Mesodermal cell (in vitro differentiated cells): Measurements from ENCODE around the gene LRMDA.

ENCODE experiments used
- H3K27ac ChIP-seq: 2 replicates; pipeline ENCODE4 v1.7.0; 2013; ENCODE audit warnings: mild to moderate bottlenecking, low read depth, low read length, moderate library complexity; ENCODE audit not compliant: severe bottlenecking
- H3K36me3 ChIP-seq: 2 replicates; pipeline ENCODE4 v1.7.1; 2013; ENCODE audit warnings: mild to moderate bottlenecking, low read length, moderate library complexity; ENCODE audit not compliant: control insufficient read depth, insufficient read depth
- H3K4me1 ChIP-seq: one replicate; pipeline ENCODE4 v1.7.1; 2013; ENCODE audit warnings: mild to moderate bottlenecking, low read length; ENCODE audit not compliant: insufficient read depth, control insufficient read depth, poor library complexity, severe bottlenecking
- H3K4me3 ChIP-seq: 2 replicates; pipeline ENCODE4 v1.7.0; 2013; ENCODE audit warnings: low read length, control low read depth, mild to moderate bottlenecking; ENCODE audit not compliant: insufficient read depth, poor library complexity, severe bottlenecking; ENCODE audit errors: extremely low read depth
- H3K9me3 ChIP-seq: 2 replicates; pipeline ENCODE4 v1.7.1; 2013; ENCODE audit warnings: mild to moderate bottlenecking, low read length, moderate library complexity; ENCODE audit not compliant: control insufficient read depth
- WGBS, 2 experiments: methylation state at CpG; one replicate each; pipeline ENCODE4 v1.1.5; 2013; ENCODE audit warnings: missing lambda C conversion rate in 2 of 2; ENCODE audit not compliant: insufficient coverage in 2 of 2; 5-methylcytosine and 5-hydroxymethylcytosine counted together

Gene LRMDA

GRCh38 chr10:76459016-76459730 lies 1027.7 kb downstream of the LRMDA start:
- Histone ChIP-seq H3K4me1 (peaks cover 4% of the 10 kb centered on the region), H3K36me3 (no peaks in the 10 kb centered on the region), H3K9me3 (no peaks in the 10 kb centered on the region), H3K27ac (no peak overlapping the region), H3K4me3 (no peak overlapping the region)
- WGBS, 2 experiments = 98% methylated on average over 5 of the region's 8 CpGs; no CpG with 5 or more reads in 1 of the 2 experiments

- Histone ChIP-seq H3K27ac (no peak overlapping the region), H3K36me3 (no peaks in the 10 kb centered on the region), H3K4me1 (peaks cover 4% of the 10 kb centered on the region), H3K9me3 (no peaks in the 10 kb centered on the region), H3K4me3 (no peak overlapping the region)
- WGBS, 2 experiments = 85 to 89% methylated on average over 2 to 3 of the region's 3 CpGs
These were observed 1029.6 kb downstream of the LRMDA start for GRCh38 chr10:76461024-76461423.

- peaks cover 4% of the 10 kb centered on the region for H3K4me1 ChIP-seq
- WGBS, 2 experiments = 67 to 80% methylated on average over 1 of the region's 1 CpG
- H3K4me3 ChIP-seq = no peak overlapping the region
- no peak overlapping the region for H3K27ac ChIP-seq
- H3K9me3 ChIP-seq = no peaks in the 10 kb centered on the region
- no peaks in the 10 kb centered on the region for H3K36me3 ChIP-seq
These were observed 1031.7 kb downstream of the LRMDA start for GRCh38 chr10:76463111-76463510.

GRCh38 chr10:76466836-76467503 lies 1035.5 kb downstream of the LRMDA start:
- Histone ChIP-seq H3K36me3 (no peaks in the 10 kb centered on the region), H3K4me1 (peaks cover 4% of the 10 kb centered on the region), H3K4me3 (no peak overlapping the region), H3K9me3 (no peaks in the 10 kb centered on the region), H3K27ac (no peak overlapping the region)
- WGBS, 2 experiments = 85 to 90% methylated on average over 3 to 4 of the region's 6 CpGs

GRCh38 chr10:76469675-76470074 lies 1038.3 kb downstream of the LRMDA start:
- Histone ChIP-seq H3K9me3 (no peaks in the 10 kb centered on the region), H3K27ac (no peak overlapping the region), H3K4me3 (no peak overlapping the region), H3K4me1 (no peaks in the 10 kb centered on the region), H3K36me3 (no peaks in the 10 kb centered on the region)

- Histone ChIP-seq H3K36me3 (no peaks in the 10 kb centered on the region), H3K4me1 (no peaks in the 10 kb centered on the region), H3K9me3 (no peaks in the 10 kb centered on the region), H3K4me3 (no peak overlapping the region), H3K27ac (no peak overlapping the region)
- 85 to 94% methylated on average over 2 of the region's 5 CpGs for WGBS, 2 experiments
These were observed 1047.8 kb downstream of the LRMDA start for GRCh38 chr10:76479103-76479790.

- Histone ChIP-seq H3K9me3 (no peaks in the 10 kb centered on the region), H3K4me3 (no peak overlapping the region), H3K4me1 (no peaks in the 10 kb centered on the region), H3K27ac (no peak overlapping the region), H3K36me3 (no peaks in the 10 kb centered on the region)
- no CpG with 5 or more reads among the region's 2 CpGs for WGBS, 2 experiments
These were observed 1049.8 kb downstream of the LRMDA start for GRCh38 chr10:76481178-76481577.

- H3K4me1 ChIP-seq = no peaks in the 10 kb centered on the region
- H3K36me3 ChIP-seq = no peaks in the 10 kb centered on the region
- no peak overlapping the region for H3K27ac ChIP-seq
- no peak overlapping the region for H3K4me3 ChIP-seq
- no CpG with 5 or more reads among the region's 1 CpG for WGBS, 2 experiments
- H3K9me3 ChIP-seq = peaks cover 8% of the 10 kb centered on the region
These were observed 1056.2 kb downstream of the LRMDA start for GRCh38 chr10:76487582-76487981.

GRCh38 chr10:76488602-76489001 lies 1057.2 kb downstream of the LRMDA start:
- Histone ChIP-seq H3K4me3 (no peak overlapping the region), H3K27ac (no peak overlapping the region), H3K4me1 (no peaks in the 10 kb centered on the region), H3K36me3 (peaks cover 7% of the 10 kb centered on the region), H3K9me3 (peaks cover 15% of the 10 kb centered on the region)
- 86% methylated on average over 1 of the region's 1 CpG; no CpG with 5 or more reads in 1 of the 2 experiments for WGBS, 2 experiments

GRCh38 chr10:76491216-76491615 lies 1059.8 kb downstream of the LRMDA start:
- H3K27ac ChIP-seq = peak overlapping the region; percentile 69
- H3K9me3 ChIP-seq = peaks cover 15% of the 10 kb centered on the region
- H3K4me3 ChIP-seq = no peak overlapping the region

GRCh38 chr10:76492026-76492425 lies 1060.6 kb downstream of the LRMDA start:
- 50% methylated on average over 1 of the region's 3 CpGs; no CpG with 5 or more reads in 1 of the 2 experiments for WGBS, 2 experiments

More at GRCh38 chr10:76491216-76491615, 1059.8 kb downstream of the LRMDA start:
- Histone ChIP-seq H3K4me1 (no peaks in the 10 kb centered on the region), H3K36me3 (peaks cover 7% of the 10 kb centered on the region)

More at GRCh38 chr10:76492026-76492425, 1060.6 kb downstream of the LRMDA start:
- Histone ChIP-seq H3K9me3 (peaks cover 15% of the 10 kb centered on the region), H3K4me1 (no peaks in the 10 kb centered on the region), H3K36me3 (peaks cover 7% of the 10 kb centered on the region), H3K27ac (peak overlapping the region; percentile 78), H3K4me3 (no peak overlapping the region)
